Spleen (tissue), 11 donors: ENCODE measurements around the gene MRPS25. TPM values are rescaled to one million over a fixed set of nuclear protein-coding genes. Genes with fewer than 3 reads are reported as not detected.
A peak's percentile ranks its signal among the peaks of the same experiment; 100 is the strongest.

Experiments used
- DNase-seq: peaks from one replicate; pipeline ENCODE4 v3.0.0-alpha.2; 2020
- H3K27ac ChIP-seq, 8 donors: fragments of 200-600 bp; sonication (generic) in 7 of 8; 1 replicate in 4 of 8; 2 replicates in 4 of 8; pipeline versions ENCODE4 v1.5.0 to v1.8.0; 2016 to 2021; ENCODE audit warnings: inconsistent platforms in 4 of 8, mild to moderate bottlenecking in 4 of 8, moderate library complexity in 1 of 8
- H3K27me3 ChIP-seq, 7 donors: fragments of 200-600 bp; sonication (generic) in 6 of 7; replicated peaks in 1 of 7; 1 replicate in 4 of 7; 2 replicates in 3 of 7; pipeline versions ENCODE4 v1.5.0 to v1.8.0; 2016 to 2021; ENCODE audit warnings: inconsistent platforms in 3 of 7, mild to moderate bottlenecking in 1 of 7
- H3K36me3 ChIP-seq, 6 donors: fragments of 200-600 bp; sonication (generic) in 5 of 6; 1 replicate in 4 of 6; 2 replicates in 2 of 6; pipeline versions ENCODE4 v1.5.0 to v1.8.0; 2016 to 2021; ENCODE audit warnings: inconsistent platforms in 2 of 6
- H3K4me1 ChIP-seq, 6 donors: fragments of 200-600 bp; sonication (generic) in 5 of 6; 1 replicate in 3 of 6; 2 replicates in 3 of 6; pipeline versions ENCODE4 v1.5.0 to v1.8.0; 2016 to 2021; ENCODE audit warnings: inconsistent platforms in 3 of 6
- H3K4me3 ChIP-seq, 8 donors: fragments of 200-600 bp; sonication (generic) in 7 of 8; 1 replicate in 4 of 8; 2 replicates in 4 of 8; pipeline versions ENCODE4 v1.5.0 to v1.8.0; 2016 to 2021; ENCODE audit warnings: inconsistent platforms in 4 of 8, mild to moderate bottlenecking in 4 of 8, moderate library complexity in 2 of 8
- H3K9me3 ChIP-seq, 8 donors: fragments of 200-600 bp; sonication (generic) in 7 of 8; 1 replicate in 4 of 8; 2 replicates in 4 of 8; pipeline versions ENCODE4 v1.5.0 to v1.8.0; 2016 to 2021; ENCODE audit warnings: inconsistent platforms in 4 of 8
- CTCF ChIP-seq, 11 experiments: fragments of 200-600 bp in 7 of 11; fragments of 450-650 bp in 4 of 11; sonication (generic) in 4 of 11; IDR thresholded peaks in 8 of 11; conservative IDR thresholded peaks in 3 of 11; 1 replicate in 7 of 11; 2 replicates in 4 of 11; pipeline versions ENCODE4 v1.4.0 to v1.8.0; 2016 to 2021; ENCODE audit warnings: antibody characterized with exemption in 11 of 11, inconsistent platforms in 4 of 11, mild to moderate bottlenecking in 1 of 11
- POLR2A ChIP-seq, 3 donors: fragments of 450-650 bp; IDR thresholded peaks; one replicate each; pipeline ENCODE4 v1.5.1; 2017; ENCODE audit warnings: antibody characterized with exemption in 3 of 3, mild to moderate bottlenecking in 1 of 3
- POLR2AphosphoS5 ChIP-seq, 3 donors: sonication (generic); formaldehyde crosslinking; IDR thresholded peaks; one replicate each; pipeline ENCODE4 v1.5.1; 2017; ENCODE audit warnings: antibody characterized with exemption in 3 of 3
- WGBS, 5 donors: extraction: QIAGEN DNeasy Blood & Tissue Kit in 3 of 5; methylation state at CpG; one replicate each; pipeline versions ENCODE4 v1.1.5 to v1.1.7; 2013 to 2018; 5-methylcytosine and 5-hydroxymethylcytosine counted together
- intact Hi-C: fragments of 100-400 bp; cut with DNase I; formaldehyde crosslinking; loops from one replicate; pipeline ENCODE4 v1.15.0; 2023; ENCODE audit warnings: low total_unique reads
- polyA plus RNA-seq, 3 donors: library from polyadenylated mRNA; stranded (reverse); fragments of 200-250 nt; gene quantifications; one replicate each; pipeline ENCODE4 v1.2.1, GENCODE V29; 2013
- total RNA-seq, 7 donors: library from RNA; depleted of rRNA in 3 of 7; stranded (reverse); fragments of >200 nt in 3 of 7; fragmentation: NEBNext Ultra II Directional in 4 of 7; extraction: Animal tissue kit (Norgen Biotek cat#: 25700) in 4 of 7; gene quantifications; one replicate each; pipeline versions ENCODE4 v1.1.0 to v1.2.1, GENCODE V29; 2016 to 2021
- donor health status: healthy with polysubstance abuse.
- donor health status: DM: no; HTN: no; CAD: no; lungs with moderate emphysema.
- donor health status: DM: no; HTN: no; CAD: no.
- donor health status: Bipolar disorder and iron deficiency.
- donor health status: healthy.
- donor health status: DM: no; HTN: no; CAD: no.
- donor health status: DM: yes; HTN: yes; CAD: no.

The MRPS25 gene
- total and polyA plus RNA-seq, 10 donors, result 23.8 to 85.1 (median 56.8) TPM

- H3K27ac ChIP-seq, result no peak overlapping the region
- WGBS, 5 donors, result 78 to 93% (median 84%) methylated on average over 4 of the region's 4 CpGs
- no peaks in the 10 kb centered on the region for H3K36me3 ChIP-seq
- intact Hi-C loops, result no loop called here
- no peak for DNase-seq
- H3K4me3 ChIP-seq, result no peak overlapping the region
- H3K27me3 ChIP-seq, result peaks cover 0 to 5% (median 0%) of the 10 kb centered on the region in 7 donors
- H3K4me1 ChIP-seq, result peaks cover 5 to 19% (median 10%) of the 10 kb centered on the region in 6 donors
- no peaks in the 10 kb centered on the region for H3K9me3 ChIP-seq
- no peak for TF ChIP-seq CTCF (IDR thresholded peaks at IDR 0.05 in 8 of 11, conservative IDR thresholded peaks at IDR 0.05 in 3 of 11)
- no peak for TF ChIP-seq POLR2A (IDR thresholded peaks at IDR 0.05)
- TF ChIP-seq POLR2AphosphoS5 (IDR thresholded peaks at IDR 0.05), result no peak
Measured at GRCh38 chr3:15108869-15109268, 43.8 kb upstream of the MRPS25 start.

- H3K9me3 ChIP-seq, result no peaks in the 10 kb centered on the region
- no peaks in the 10 kb centered on the region for H3K36me3 ChIP-seq
- intact Hi-C loops, result no loop called here
- H3K4me1 ChIP-seq, result peaks cover 5 to 21% (median 10%) of the 10 kb centered on the region in 6 donors
- 16 to 21% (median 19%) methylated on average over 9 to 11 of the region's 11 CpGs for WGBS, 5 donors
- peak; percentile 47 to 92 (median 78) for TF ChIP-seq CTCF (IDR thresholded peaks at IDR 0.05 in 8 of 11, conservative IDR thresholded peaks at IDR 0.05 in 3 of 11)
- TF ChIP-seq POLR2AphosphoS5 (IDR thresholded peaks at IDR 0.05), result no peak
- TF ChIP-seq POLR2A (IDR thresholded peaks at IDR 0.05), result no peak
- peaks cover 0 to 5% (median 0%) of the 10 kb centered on the region in 7 donors for H3K27me3 ChIP-seq
- H3K4me3 ChIP-seq, result peak overlapping the region in 1 of 8 donors; percentile 28
- DNase-seq, result peak; percentile 92
- no peak overlapping the region for H3K27ac ChIP-seq
Measured at GRCh38 chr3:15108082-15108545, 43.0 kb upstream of the MRPS25 start.

GRCh38 chr3:15107075-15107947 lies 42.2 kb upstream of the MRPS25 start:
- WGBS, 5 donors, result 66 to 75% (median 71%) methylated on average over 16 of the region's 16 CpGs
- Histone ChIP-seq H3K36me3 (no peaks in the 10 kb centered on the region), H3K4me1 (peaks cover 5 to 29% (median 14%) of the 10 kb centered on the region in 6 donors), H3K9me3 (no peaks in the 10 kb centered on the region), H3K4me3 (no peak overlapping the region), H3K27ac (no peak overlapping the region), H3K27me3 (peaks cover 0 to 5% (median 0%) of the 10 kb centered on the region in 7 donors)
- TF ChIP-seq POLR2A (IDR thresholded peaks at IDR 0.05) (no peak), POLR2AphosphoS5 (IDR thresholded peaks at IDR 0.05) (no peak)
- intact Hi-C loops, result no loop called here
- no peak for DNase-seq

- H3K9me3 ChIP-seq, result no peaks in the 10 kb centered on the region
- WGBS, 5 donors, result 73 to 86% (median 80%) methylated on average over 3 of the region's 3 CpGs
- DNase-seq, result no peak
- peaks cover 0 to 5% (median 0%) of the 10 kb centered on the region in 7 donors for H3K27me3 ChIP-seq
- no peak overlapping the region for H3K4me3 ChIP-seq
- peak overlapping the region in 5 of 8 donors; percentile 5 to 62 (median 62) for H3K27ac ChIP-seq
- TF ChIP-seq POLR2AphosphoS5 (IDR thresholded peaks at IDR 0.05) (no peak), POLR2A (IDR thresholded peaks at IDR 0.05) (no peak), CTCF (IDR thresholded peaks at IDR 0.05 in 8 of 11, conservative IDR thresholded peaks at IDR 0.05 in 3 of 11) (no peak)
- intact Hi-C loops, result no loop called here
- H3K4me1 ChIP-seq, result peaks cover 4 to 56% (median 29%) of the 10 kb centered on the region in 6 donors
- H3K36me3 ChIP-seq, result no peaks in the 10 kb centered on the region
Measured at GRCh38 chr3:15102836-15103235, 37.7 kb upstream of the MRPS25 start.
